Measurements from ENCODE around the gene DUSP22.

Gene DUSP22

DNA sequence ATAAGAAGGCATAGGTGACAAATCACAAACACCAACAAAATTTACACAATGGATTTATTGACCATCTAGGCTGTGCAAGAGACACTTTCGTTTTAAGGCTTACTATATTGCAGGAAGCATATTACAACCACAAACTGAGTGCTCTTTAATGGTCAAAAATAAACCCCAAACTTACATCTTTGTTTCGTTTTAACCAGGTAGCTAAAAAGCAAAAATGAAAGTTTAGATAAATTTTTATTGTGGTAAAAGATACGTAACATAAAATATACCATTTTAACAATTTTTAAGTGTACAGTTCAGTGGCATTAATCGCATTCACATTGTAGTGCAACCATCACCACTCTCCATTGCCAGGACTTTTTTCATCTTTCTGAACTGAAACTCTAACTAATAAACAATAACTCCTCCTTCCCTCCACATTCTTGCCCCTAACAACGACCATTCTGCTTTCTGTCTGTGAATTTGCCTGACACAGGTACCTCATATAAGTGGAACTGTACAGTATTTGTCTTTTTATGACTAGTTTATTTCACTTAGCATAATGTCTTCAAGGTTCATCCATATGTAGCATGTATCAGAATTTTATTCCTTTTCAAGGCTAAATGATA lies 32.3 kb upstream of the DUSP22 start:
- no peak overlapping the region for H3K27ac ChIP-seq
- TF ChIP-seq ZFX (IDR thresholded peaks at IDR 0.05): no peak
- TF ChIP-seq CTCF (conservative IDR thresholded peaks at IDR 0.05): no peak

DNA sequence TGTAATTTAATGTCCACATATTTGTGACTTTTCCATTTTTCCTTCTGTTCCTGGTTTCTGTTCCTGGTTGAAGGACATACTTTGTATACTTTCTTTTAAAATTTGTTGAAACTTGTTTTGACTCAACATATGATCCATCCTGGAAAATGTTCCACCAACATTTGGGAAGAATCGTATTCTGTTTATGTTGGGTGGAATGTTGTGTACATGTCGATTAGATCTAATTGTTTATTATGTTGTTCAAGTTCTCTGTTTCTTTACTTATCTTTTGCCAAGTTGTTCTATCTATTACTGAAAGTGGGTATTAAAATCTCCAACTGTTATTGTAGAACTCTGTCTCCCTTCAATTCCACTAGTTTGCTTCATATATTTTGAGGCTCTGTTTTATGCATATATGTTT lies 27.7 kb upstream of the DUSP22 start:
- H3K27ac ChIP-seq: no peak overlapping the region
- TF ChIP-seq ZFX (IDR thresholded peaks at IDR 0.05) (no peak), CTCF (conservative IDR thresholded peaks at IDR 0.05) (no peak)

- no peak for TF ChIP-seq ZFX (IDR thresholded peaks at IDR 0.05)
- no peak for TF ChIP-seq CTCF (conservative IDR thresholded peaks at IDR 0.05)
- H3K27ac ChIP-seq: no peak overlapping the region
Measured at GRCh38 chr6:268394-268935, 23.8 kb upstream of the DUSP22 start.

DNA sequence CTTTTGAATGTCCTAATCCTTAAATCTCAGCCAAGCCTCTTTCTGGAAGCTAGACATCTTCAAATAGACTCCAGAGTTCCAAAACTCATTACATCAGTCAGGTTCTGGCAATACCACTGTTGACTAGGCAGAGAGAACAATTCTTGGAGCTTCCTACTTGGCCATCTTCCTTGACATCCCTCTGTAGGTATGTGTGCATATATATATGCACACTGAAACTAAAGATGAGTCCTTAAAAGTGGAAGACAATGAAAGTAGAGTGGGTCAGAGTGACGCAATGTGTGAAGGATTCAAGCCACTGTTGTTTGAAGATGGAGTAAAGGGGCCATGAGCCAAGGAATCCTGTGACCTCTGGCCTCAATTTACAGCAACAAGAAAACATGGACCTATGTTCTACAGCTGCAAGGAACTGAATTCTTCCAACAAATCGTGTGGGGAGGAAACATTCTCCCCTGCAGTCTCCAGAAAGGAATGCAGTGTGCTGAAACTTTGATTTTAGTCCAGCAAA lies 18.7 kb upstream of the DUSP22 start:
- TF ChIP-seq ZFX (IDR thresholded peaks at IDR 0.05) (no peak), CTCF (conservative IDR thresholded peaks at IDR 0.05) (no peak)
- H3K27ac ChIP-seq: no peak overlapping the region

DNA sequence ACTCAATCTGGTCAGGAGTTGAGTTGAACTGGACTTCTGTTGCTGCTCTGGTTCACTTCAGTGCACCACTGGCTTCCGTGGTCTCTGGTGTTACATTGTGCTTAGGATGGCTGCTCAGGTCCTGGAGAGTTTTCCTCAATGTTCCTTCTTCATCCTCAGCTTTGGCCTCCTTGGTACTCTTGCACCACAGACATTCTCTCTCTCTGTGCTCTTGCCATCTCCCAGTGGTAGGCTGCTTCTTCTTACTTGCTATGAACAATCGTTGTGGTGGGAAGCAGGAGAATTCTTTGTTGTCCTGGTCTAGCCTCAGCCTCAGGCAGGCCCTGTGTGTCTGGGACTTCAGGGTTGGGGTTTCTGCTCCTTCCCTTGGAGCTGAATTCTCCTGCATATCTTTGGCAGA lies 14.5 kb upstream of the DUSP22 start:
- no peak overlapping the region for H3K27ac ChIP-seq
- no peak for TF ChIP-seq CTCF (conservative IDR thresholded peaks at IDR 0.05)
- 0 out of 2 replicates have a peak, but pooled peaks have one; percentile 18 for TF ChIP-seq ZFX (IDR thresholded peaks at IDR 0.05)

DNA sequence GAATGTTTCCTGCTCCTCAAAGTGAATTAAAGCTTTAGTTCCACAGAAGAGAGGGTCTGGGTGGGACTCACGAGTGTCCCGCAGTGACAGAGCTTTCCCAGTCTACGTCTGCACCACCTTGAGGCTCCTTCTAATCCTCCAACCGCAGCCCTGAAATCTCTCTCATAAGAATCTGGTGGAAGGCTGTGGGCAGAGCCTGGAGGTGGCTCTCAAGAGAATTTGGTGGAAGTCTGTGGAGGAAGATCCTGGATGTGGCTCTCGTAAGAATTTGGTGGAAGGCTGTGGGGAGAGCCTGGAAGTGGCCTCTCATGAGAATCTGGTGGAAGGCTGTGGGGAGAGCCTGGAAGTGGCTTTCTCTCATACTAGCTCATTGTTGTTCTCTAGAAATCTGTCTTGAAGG lies 13.8 kb upstream of the DUSP22 start:
- no peak overlapping the region for H3K27ac ChIP-seq
- TF ChIP-seq ZFX (IDR thresholded peaks at IDR 0.05) (no peak), CTCF (conservative IDR thresholded peaks at IDR 0.05) (no peak)

DNA sequence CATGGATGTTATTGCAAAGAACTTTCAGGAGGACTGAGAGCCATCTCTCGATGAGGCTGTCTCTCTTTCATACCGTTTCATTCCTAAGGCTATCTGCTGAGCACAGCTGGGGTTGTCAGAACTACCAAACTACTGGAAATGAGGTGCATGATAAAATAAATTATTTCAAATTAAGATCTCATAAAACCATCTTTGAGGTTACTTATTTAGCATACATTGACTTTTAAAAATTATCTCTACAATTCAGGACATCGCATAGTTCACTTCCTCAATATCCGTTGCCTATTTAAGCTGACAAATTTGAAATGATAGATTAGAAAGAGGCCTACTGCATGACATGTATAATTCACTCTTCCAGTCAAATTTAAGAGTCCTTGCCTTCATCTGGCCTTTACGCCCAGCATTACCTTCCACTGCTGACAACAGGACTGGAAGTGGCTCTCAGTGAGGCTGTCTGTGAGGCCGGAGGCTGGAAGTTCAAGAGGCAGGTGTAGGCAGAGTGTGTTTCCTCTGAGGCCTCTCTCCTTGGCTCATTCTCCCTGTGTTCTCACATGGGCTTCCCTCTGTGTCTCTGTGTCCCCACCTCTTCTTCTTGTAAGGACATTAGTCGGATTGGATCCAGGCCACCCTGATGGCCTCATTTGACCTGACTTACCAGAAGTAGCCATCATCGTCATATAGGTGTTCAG lies 12.8 kb upstream of the DUSP22 start:
- TF ChIP-seq ZFX (IDR thresholded peaks at IDR 0.05) (no peak), CTCF (conservative IDR thresholded peaks at IDR 0.05) (no peak)
- no peak overlapping the region for H3K27ac ChIP-seq
